ENCODE data around the gene MMAA. TPM values are rescaled to one million over a fixed set of nuclear protein-coding genes. Genes with fewer than 3 reads are reported as not detected.

The MMAA gene
- total RNA-seq, 1 donor from 2014 or later = 8.3 TPM

- H3K27me3 Mint-ChIP-seq (ENCODE audit: low read depth) = no peaks in the 10 kb centered on the region
- no peak for TF ChIP-seq CTCF (IDR thresholded peaks at IDR 0.05; ENCODE audit: unreplicated experiment)
- H3K4me1 Mint-ChIP-seq = peaks cover 14% of the 10 kb centered on the region
- H3K36me3 Mint-ChIP-seq = no peaks in the 10 kb centered on the region
- no peak overlapping the region for H3K4me3 Mint-ChIP-seq
- DNase-seq (ENCODE audit: low spot score in 2 of 2, unreplicated experiment in 2 of 2) = no peak
- H3K9me3 Mint-ChIP-seq = no peaks in the 10 kb centered on the region
- H3K27ac Mint-ChIP-seq = no peak overlapping the region
These were observed 25.5 kb downstream of the MMAA start for GRCh38 chr4:145644699-145645098.

DNA sequence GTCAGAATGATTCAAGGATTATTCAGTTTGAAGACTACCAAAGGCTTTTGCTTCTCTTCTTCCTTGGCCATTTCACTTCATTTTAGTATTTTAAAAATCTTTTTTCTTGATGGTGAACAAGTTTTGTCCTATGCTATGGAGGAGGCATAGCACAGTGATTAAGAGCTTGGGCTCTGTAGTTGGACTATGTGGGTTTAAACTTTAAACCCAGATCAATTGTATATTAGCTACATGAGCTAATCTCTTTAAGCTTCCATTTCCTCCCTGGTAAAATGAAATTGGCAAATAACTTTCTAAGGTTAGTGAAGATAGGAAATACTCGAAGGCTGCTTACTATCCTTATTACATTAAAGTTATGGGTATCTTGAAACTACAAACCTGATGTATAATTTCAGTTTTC, 37.0 kb downstream of the MMAA start:
- no peak overlapping the region for H3K27ac Mint-ChIP-seq
- no peak for DNase-seq (ENCODE audit: low spot score in 2 of 2, unreplicated experiment in 2 of 2)
- H3K4me3 Mint-ChIP-seq = no peak overlapping the region
- TF ChIP-seq CTCF (IDR thresholded peaks at IDR 0.05; ENCODE audit: unreplicated experiment) = no peak
- no peaks in the 10 kb centered on the region for H3K4me1 Mint-ChIP-seq
- no peaks in the 10 kb centered on the region for H3K27me3 Mint-ChIP-seq (ENCODE audit: low read depth)
- peaks cover 42% of the 10 kb centered on the region for H3K36me3 Mint-ChIP-seq
- peaks cover 17% of the 10 kb centered on the region for H3K9me3 Mint-ChIP-seq

GRCh38 chr4:145660064-145660463, 40.9 kb downstream of the MMAA start:
- H3K36me3 Mint-ChIP-seq = peaks cover 38% of the 10 kb centered on the region
- no peaks in the 10 kb centered on the region for H3K27me3 Mint-ChIP-seq (ENCODE audit: low read depth)
- no peak for DNase-seq (ENCODE audit: low spot score in 2 of 2, unreplicated experiment in 2 of 2)
- H3K4me3 Mint-ChIP-seq = no peak overlapping the region
- H3K4me1 Mint-ChIP-seq = no peaks in the 10 kb centered on the region
- H3K9me3 Mint-ChIP-seq = peaks cover 23% of the 10 kb centered on the region
- no peak for TF ChIP-seq CTCF (IDR thresholded peaks at IDR 0.05; ENCODE audit: unreplicated experiment)
- H3K27ac Mint-ChIP-seq = no peak overlapping the region

DNA sequence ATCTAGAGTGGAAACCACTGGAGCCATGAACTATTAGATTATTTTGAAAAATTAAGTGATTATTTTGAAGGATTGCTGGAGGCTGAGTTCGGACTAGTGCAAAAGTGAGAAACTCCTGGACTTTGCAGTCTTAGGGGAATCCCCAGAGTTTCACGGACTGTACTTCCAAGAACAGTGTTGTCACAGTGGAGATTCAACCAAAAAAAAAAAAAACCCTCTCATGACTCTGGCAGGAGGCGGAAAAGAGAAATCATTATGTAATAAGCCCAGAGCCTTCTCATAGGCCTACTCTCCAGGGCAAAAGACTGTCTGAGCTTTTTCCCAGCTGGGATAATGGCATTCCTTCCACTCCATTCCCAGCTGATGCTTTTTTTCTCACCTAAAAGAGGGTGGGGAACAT, 44.0 kb downstream of the MMAA start:
- H3K27me3 Mint-ChIP-seq (ENCODE audit: low read depth) = no peaks in the 10 kb centered on the region
- H3K27ac Mint-ChIP-seq = no peak overlapping the region
- no peak for TF ChIP-seq CTCF (IDR thresholded peaks at IDR 0.05; ENCODE audit: unreplicated experiment)
- peaks cover 19% of the 10 kb centered on the region for H3K36me3 Mint-ChIP-seq
- no peak overlapping the region for H3K4me3 Mint-ChIP-seq
- H3K4me1 Mint-ChIP-seq = no peaks in the 10 kb centered on the region
- H3K9me3 Mint-ChIP-seq = peaks cover 22% of the 10 kb centered on the region
- no peak for DNase-seq (ENCODE audit: low spot score in 2 of 2, unreplicated experiment in 2 of 2)

DNA sequence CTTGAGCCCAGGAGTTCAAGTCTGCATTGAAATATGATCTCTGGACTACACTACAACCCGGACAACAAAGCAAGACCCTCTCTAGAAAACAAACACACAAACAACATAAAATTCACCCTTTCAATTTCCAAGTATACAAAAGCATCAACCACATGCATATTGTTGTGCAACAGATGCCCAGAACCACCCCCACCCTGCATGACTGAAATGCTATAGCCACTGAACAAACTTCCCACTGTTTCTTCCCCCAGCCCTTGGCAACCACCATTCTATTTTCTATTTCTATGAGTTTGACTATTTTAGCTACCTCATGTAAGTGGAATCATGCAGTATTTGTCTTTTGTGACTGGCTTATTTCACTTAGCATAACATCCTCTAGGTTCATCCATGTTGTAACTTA, 46.6 kb downstream of the MMAA start:
- Mint-ChIP-seq H3K36me3 (peaks cover 6% of the 10 kb centered on the region), H3K27me3 (ENCODE audit: low read depth) (no peaks in the 10 kb centered on the region), H3K9me3 (peaks cover 11% of the 10 kb centered on the region), H3K4me3 (no peak overlapping the region), H3K27ac (no peak overlapping the region), H3K4me1 (no peaks in the 10 kb centered on the region)
- DNase-seq (ENCODE audit: low spot score in 2 of 2, unreplicated experiment in 2 of 2) = no peak
- no peak for TF ChIP-seq CTCF (IDR thresholded peaks at IDR 0.05; ENCODE audit: unreplicated experiment)

DNA sequence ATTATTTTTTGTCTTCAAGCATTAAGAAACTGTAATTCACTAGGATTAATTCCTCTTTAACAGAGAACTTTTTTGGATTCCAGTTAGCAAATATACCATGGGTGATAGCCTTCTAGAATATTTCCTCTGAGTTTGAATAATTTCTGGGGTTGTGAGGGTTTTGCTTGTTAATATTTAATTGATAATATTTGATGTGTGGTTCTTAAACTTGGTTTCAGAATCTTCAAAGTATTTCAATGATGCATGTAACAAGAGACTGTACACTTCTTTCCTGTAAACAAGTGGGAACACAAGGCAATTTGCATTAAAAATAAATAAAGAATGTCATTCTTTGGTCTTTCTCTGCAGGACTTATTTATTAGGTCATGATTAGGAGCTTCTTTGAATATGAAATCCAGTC, 51.2 kb downstream of the MMAA start:
- H3K36me3 Mint-ChIP-seq = no peaks in the 10 kb centered on the region
- H3K4me3 Mint-ChIP-seq = no peak overlapping the region
- no peaks in the 10 kb centered on the region for H3K4me1 Mint-ChIP-seq
- peaks cover 7% of the 10 kb centered on the region for H3K9me3 Mint-ChIP-seq
- TF ChIP-seq CTCF (IDR thresholded peaks at IDR 0.05; ENCODE audit: unreplicated experiment) = no peak
- no peaks in the 10 kb centered on the region for H3K27me3 Mint-ChIP-seq (ENCODE audit: low read depth)
- DNase-seq (ENCODE audit: low spot score in 2 of 2, unreplicated experiment in 2 of 2) = no peak
- no peak overlapping the region for H3K27ac Mint-ChIP-seq
